Keratinocyte (primary cell): ENCODE measurements around the gene ZFPL1. TPM values are rescaled to one million over a fixed set of nuclear protein-coding genes. Genes with fewer than 3 reads are reported as not detected.

Experiments used
- DNase-seq: peaks from one replicate; pipeline ENCODE4 v3.0.0-alpha.2; 2011; ENCODE audit warnings: low read depth, missing footprints, low spot score
- FAIRE-seq: peaks from 2 replicates; lab custom pipeline; 2011; peaks lifted over from hg19 to GRCh38; lab: Jason Lieb, UNC
- H2AFZ ChIP-seq: 2 replicates; pipeline ENCODE4 v1.6.0; 2012; ENCODE audit warnings: low read length, control low read depth, inconsistent platforms; ENCODE audit not compliant: control insufficient read depth
- H3K27ac ChIP-seq: 2 replicates; pipeline ENCODE4 v1.5.1; 2011; ENCODE audit warnings: low read length; ENCODE audit not compliant: control insufficient read depth, insufficient read depth
- H3K27me3 ChIP-seq: 3 replicates; pipeline ENCODE4 v1.6.0; 2011; ENCODE audit warnings: low read length; ENCODE audit not compliant: control insufficient read depth, insufficient read depth; ENCODE audit errors: extremely low read depth
- H3K36me3 ChIP-seq, 2 experiments: 2 replicates in 1 of 2; 3 replicates in 1 of 2; pipeline ENCODE4 v1.5.1; 2011; ENCODE audit warnings: low read length in 2 of 2, mild to moderate bottlenecking in 1 of 2; ENCODE audit not compliant: control insufficient read depth in 2 of 2, insufficient read depth in 2 of 2; ENCODE audit errors: extremely low read depth in 1 of 2
- H3K4me1 ChIP-seq: 3 replicates; pipeline ENCODE4 v1.5.1; 2011; ENCODE audit warnings: low read length; ENCODE audit not compliant: control insufficient read depth, insufficient read depth; ENCODE audit errors: extremely low read depth
- H3K4me2 ChIP-seq: 3 replicates; pipeline ENCODE4 v1.6.0; 2011; ENCODE audit warnings: low read depth, low read length; ENCODE audit not compliant: control insufficient read depth, insufficient read depth; ENCODE audit errors: extremely low read depth
- H3K4me3 ChIP-seq, 3 experiments: fragments of 200-600 bp in 1 of 3; sonication (generic) in 1 of 3; 2 replicates in 2 of 3; 3 replicates in 1 of 3; pipeline ENCODE4 v1.5.1; 2011 to 2016; ENCODE audit warnings: low read length in 3 of 3, mild to moderate bottlenecking in 3 of 3, control low read depth in 2 of 3, inconsistent platforms in 1 of 3, low read depth in 1 of 3, mixed read lengths in 1 of 3, mixed run types in 1 of 3, moderate library complexity in 1 of 3; ENCODE audit not compliant: control insufficient read depth in 2 of 3, insufficient read depth in 2 of 3; ENCODE audit errors: extremely low read depth in 1 of 3
- H3K79me2 ChIP-seq: 2 replicates; pipeline ENCODE4 v1.6.0; 2012; ENCODE audit warnings: low read length; ENCODE audit not compliant: control insufficient read depth, insufficient read depth
- H3K9ac ChIP-seq: 3 replicates; pipeline ENCODE4 v1.6.0; 2011; ENCODE audit warnings: low read length; ENCODE audit not compliant: control insufficient read depth, insufficient read depth; ENCODE audit errors: extremely low read depth
- H3K9me1 ChIP-seq: 3 replicates; pipeline ENCODE4 v1.6.0; 2011; ENCODE audit warnings: low read length; ENCODE audit not compliant: control insufficient read depth, insufficient read depth; ENCODE audit errors: extremely low read depth
- H3K9me3 ChIP-seq: 2 replicates; pipeline ENCODE4 v1.5.1; 2012; ENCODE audit warnings: low read depth, low read length; ENCODE audit not compliant: control insufficient read depth
- H4K20me1 ChIP-seq: 3 replicates; pipeline ENCODE4 v1.6.0; 2011; ENCODE audit warnings: low read length; ENCODE audit not compliant: control insufficient read depth, insufficient read depth; ENCODE audit errors: extremely low read depth
- CTCF ChIP-seq, 3 experiments: IDR thresholded peaks in 1 of 3; conservative IDR thresholded peaks in 1 of 3; optimal IDR thresholded peaks in 1 of 3; 2 replicates in 2 of 3; 3 replicates in 1 of 3; pipeline versions ENCODE3 to v1.5.1; 2011; ENCODE audit warnings: low read length in 3 of 3, mild to moderate bottlenecking in 3 of 3, moderate library complexity in 2 of 3, control low read depth in 1 of 3, inconsistent platforms in 1 of 3; ENCODE audit not compliant: insufficient read depth in 2 of 3; ENCODE audit errors: extremely low read depth in 1 of 3
- EZH2 ChIP-seq: IDR thresholded peaks from one replicate; pipeline ENCODE4 v1.6.1; 2012; ENCODE audit warnings: inconsistent platforms, mild to moderate bottlenecking, low read length, moderate library complexity
- dilution Hi-C: fragments of 300-500 bp; cut with MboI; formaldehyde crosslinking; loops from one replicate; pipeline ENCODE4 v1.7.0; 2020; ENCODE audit warnings: low sequenced_read_pairs; ENCODE audit not compliant: extremely low pct_ligation_motif_present
- polyA plus RNA-seq, 5 experiments: library from polyadenylated mRNA; depleted of rRNA in 3 of 5; stranded (reverse) in 3 of 5; stranded (forward) in 1 of 5; unstranded in 1 of 5; fragments of >200 nt; gene quantifications; 1 replicate in 1 of 5; 2 replicates in 3 of 5; 3 replicates in 1 of 5; pipeline versions ENCODE4 v1.2.1 to v1.2.3, GENCODE V29; 2011 to 2012; ENCODE audit warnings: missing spikeins in 2 of 5, low read depth in 1 of 5, low replicate concordance in 1 of 5

ZFPL1 gene
- polyA plus RNA-seq, 1 donor (not counting 4 experiments of a cell fraction or from before 2014, with no cell fraction given): 15.0 TPM

GRCh38 chr11:65066805-65067291 lies 17.2 kb upstream of the ZFPL1 start:
- FAIRE-seq (no peak), DNase-seq (no peak)
- H4K20me1 ChIP-seq: no peaks in the 10 kb centered on the region
- dilution Hi-C loops: no loop called here
- H3K9me1 ChIP-seq: no peaks in the 10 kb centered on the region
- no peaks in the 10 kb centered on the region for H3K9me3 ChIP-seq
- no peaks in the 10 kb centered on the region for H3K4me1 ChIP-seq
- H3K79me2 ChIP-seq: no peaks in the 10 kb centered on the region
- H3K27me3 ChIP-seq: no peaks in the 10 kb centered on the region
- no peak overlapping the region for H3K27ac ChIP-seq
- no peak overlapping the region for H3K4me3 ChIP-seq
- no peak overlapping the region for H2AFZ ChIP-seq
- no peak overlapping the region for H3K4me2 ChIP-seq
- no peaks in the 10 kb centered on the region for H3K36me3 ChIP-seq
- no peak overlapping the region for H3K9ac ChIP-seq
- no peak for TF ChIP-seq CTCF (optimal IDR thresholded peaks at IDR 0.05 in 1 of 3, IDR thresholded peaks at IDR 0.05 in 1 of 3, conservative IDR thresholded peaks at IDR 0.05 in 1 of 3; ENCODE audit: extremely low read depth in 1 of 3, insufficient read depth in 2 of 3, low read length in 3 of 3)
- TF ChIP-seq EZH2: no peak

GRCh38 chr11:65067446-65067845 lies 16.6 kb upstream of the ZFPL1 start:
- dilution Hi-C loops: no loop called here
- Histone ChIP-seq H4K20me1 (no peaks in the 10 kb centered on the region), H3K27me3 (no peaks in the 10 kb centered on the region), H3K4me2 (no peak overlapping the region), H3K4me1 (no peaks in the 10 kb centered on the region), H3K79me2 (no peaks in the 10 kb centered on the region), H3K9me3 (no peaks in the 10 kb centered on the region), H3K4me3 (no peak overlapping the region), H3K36me3 (no peaks in the 10 kb centered on the region), H3K9me1 (no peaks in the 10 kb centered on the region), H3K27ac (no peak overlapping the region), H3K9ac (no peak overlapping the region), H2AFZ (no peak overlapping the region)
- TF ChIP-seq EZH2 (no peak), CTCF (optimal IDR thresholded peaks at IDR 0.05 in 1 of 3, IDR thresholded peaks at IDR 0.05 in 1 of 3, conservative IDR thresholded peaks at IDR 0.05 in 1 of 3; ENCODE audit: extremely low read depth in 1 of 3, insufficient read depth in 2 of 3, low read length in 3 of 3) (no peak)
- no peak for DNase-seq
- FAIRE-seq: no peak
